NB4 (cell line): Measurements from ENCODE around the gene CD276.

Experiments used
- DNase-seq: peaks from one replicate; pipeline ENCODE4 v3.0.0; 2010; ENCODE audit warnings: low read depth
- H3K4me3 ChIP-seq: one replicate; pipeline ENCODE4 v1.5.1; 2011; ENCODE audit warnings: mild to moderate bottlenecking, low read depth, low read length, moderate library complexity
- MAX ChIP-seq: IDR thresholded peaks from 2 replicates; pipeline ENCODE4 v1.6.1; 2011; ENCODE audit warnings: low read depth, low read length
- MYC ChIP-seq: IDR thresholded peaks from 2 replicates; pipeline ENCODE4 v1.6.1; 2011; ENCODE audit warnings: low read depth, low read length
- POLR2A ChIP-seq: IDR thresholded peaks from 2 replicates; pipeline ENCODE4 v1.6.1; 2011; ENCODE audit warnings: mild to moderate bottlenecking; ENCODE audit not compliant: insufficient read length; ENCODE audit errors: extremely low read depth
- TF ChIP-seq, protein P1 (sequence below): IDR thresholded peaks from one replicate; pipeline ENCODE4 v1.5.1; 2012; ENCODE audit warnings: low read depth, low read length

Gene CD276

GRCh38 chr15:73741321-73741836 lies 57.2 kb downstream of the CD276 start:
- DNase-seq, result no peak
- no peak overlapping the region for H3K4me3 ChIP-seq
- no peak for TF ChIP-seq POLR2A
- TF ChIP-seq, protein P1, sequence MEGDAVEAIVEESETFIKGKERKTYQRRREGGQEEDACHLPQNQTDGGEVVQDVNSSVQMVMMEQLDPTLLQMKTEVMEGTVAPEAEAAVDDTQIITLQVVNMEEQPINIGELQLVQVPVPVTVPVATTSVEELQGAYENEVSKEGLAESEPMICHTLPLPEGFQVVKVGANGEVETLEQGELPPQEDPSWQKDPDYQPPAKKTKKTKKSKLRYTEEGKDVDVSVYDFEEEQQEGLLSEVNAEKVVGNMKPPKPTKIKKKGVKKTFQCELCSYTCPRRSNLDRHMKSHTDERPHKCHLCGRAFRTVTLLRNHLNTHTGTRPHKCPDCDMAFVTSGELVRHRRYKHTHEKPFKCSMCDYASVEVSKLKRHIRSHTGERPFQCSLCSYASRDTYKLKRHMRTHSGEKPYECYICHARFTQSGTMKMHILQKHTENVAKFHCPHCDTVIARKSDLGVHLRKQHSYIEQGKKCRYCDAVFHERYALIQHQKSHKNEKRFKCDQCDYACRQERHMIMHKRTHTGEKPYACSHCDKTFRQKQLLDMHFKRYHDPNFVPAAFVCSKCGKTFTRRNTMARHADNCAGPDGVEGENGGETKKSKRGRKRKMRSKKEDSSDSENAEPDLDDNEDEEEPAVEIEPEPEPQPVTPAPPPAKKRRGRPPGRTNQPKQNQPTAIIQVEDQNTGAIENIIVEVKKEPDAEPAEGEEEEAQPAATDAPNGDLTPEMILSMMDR, result no peak
- no peak for TF ChIP-seq MYC
- no peak for TF ChIP-seq MAX

DNA sequence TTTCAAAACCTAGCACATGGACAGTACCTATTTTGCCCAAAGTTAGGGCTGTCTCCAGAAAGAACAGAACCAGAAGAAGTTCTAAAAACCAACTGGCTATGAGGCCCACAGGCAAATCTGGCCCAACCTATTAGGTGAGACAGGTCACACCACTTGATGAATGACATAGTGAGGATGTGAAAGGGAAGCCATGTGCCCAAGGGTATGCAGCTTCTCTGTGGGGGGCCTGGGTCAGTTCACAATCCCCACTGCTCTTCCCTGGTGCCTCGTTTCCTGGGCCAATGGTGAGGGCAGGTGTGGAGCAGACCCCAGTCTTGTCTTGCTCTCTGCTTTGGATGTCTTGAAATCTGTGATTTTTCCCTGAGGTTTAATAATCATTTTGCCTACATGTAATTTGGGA lies 60.1 kb downstream of the CD276 start:
- H3K4me3 ChIP-seq, result no peak overlapping the region
- DNase-seq, result no peak
- TF ChIP-seq, protein P1, result no peak
- TF ChIP-seq POLR2A, result no peak

GRCh38 chr15:73745073-73745472 lies 60.9 kb downstream of the CD276 start:
- no peak for TF ChIP-seq MAX
- no peak for DNase-seq
- H3K4me3 ChIP-seq, result no peak overlapping the region

- DNase-seq, result no peak
These were observed 62.1 kb downstream of the CD276 start for GRCh38 chr15:73746261-73746660.

DNA sequence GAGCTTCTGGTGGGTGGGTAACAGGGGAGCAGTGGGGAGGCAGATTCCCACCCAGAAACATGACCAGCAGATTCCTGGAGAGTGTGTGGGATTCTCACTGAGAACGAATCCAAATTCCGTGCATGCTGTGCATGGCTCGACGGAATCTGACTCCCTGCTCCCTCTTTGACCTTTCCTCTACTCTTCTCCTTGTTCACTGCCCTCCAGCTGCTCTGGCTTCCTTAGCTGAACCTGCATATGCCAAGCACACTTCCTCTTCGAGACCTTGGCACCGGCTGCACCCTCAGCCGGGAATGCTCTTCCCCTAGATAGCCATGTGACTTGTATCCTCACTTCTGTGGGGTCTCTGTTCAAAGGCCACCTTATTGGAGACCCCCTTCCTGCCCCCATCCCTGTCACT lies 62.7 kb downstream of the CD276 start:
- DNase-seq, result no peak
- TF ChIP-seq POLR2A (no peak), MAX (no peak), MYC (no peak)
- TF ChIP-seq, protein P1, result no peak
- H3K4me3 ChIP-seq, result no peak overlapping the region

More at GRCh38 chr15:73746261-73746660, 62.1 kb downstream of the CD276 start:
- H3K4me3 ChIP-seq, result no peak overlapping the region
- TF ChIP-seq, protein P1, result no peak
- TF ChIP-seq MYC (no peak), POLR2A (no peak), MAX (no peak)

DNA sequence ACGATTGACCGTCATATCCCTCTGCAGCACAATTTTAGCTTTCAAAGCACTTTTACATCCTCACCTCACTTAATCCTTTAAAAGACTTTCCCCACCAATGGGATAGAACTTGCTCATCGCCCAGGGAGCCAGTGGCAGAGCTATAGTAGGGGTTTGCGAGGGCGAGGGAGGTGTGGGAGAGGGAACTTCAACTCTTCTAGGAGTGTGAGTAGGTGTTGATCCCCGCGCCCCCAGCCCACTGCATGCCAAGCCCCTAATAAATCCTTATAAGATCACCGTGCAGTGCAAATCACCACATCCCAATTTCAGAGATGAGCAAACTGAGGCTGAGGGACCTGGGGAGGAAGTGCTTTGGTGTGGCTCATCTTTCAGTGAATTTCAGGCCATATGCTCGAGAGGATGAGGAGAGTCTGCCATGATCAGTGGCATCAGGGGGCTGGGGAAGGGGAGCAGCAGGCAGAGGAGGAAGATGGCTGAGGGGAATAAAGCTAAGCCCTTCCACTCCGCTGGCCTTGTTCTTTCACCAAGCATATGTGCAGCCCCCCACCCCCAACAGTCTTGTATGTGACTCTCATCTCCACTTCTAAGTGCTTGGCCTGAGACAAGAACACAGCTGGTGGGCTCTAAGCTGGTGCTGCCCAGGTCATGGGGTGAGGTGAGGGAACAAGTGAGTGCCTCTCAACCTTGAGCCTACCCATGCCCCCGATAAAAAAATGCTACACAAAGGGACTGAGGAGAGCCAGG lies 63.8 kb downstream of the CD276 start:
- TF ChIP-seq POLR2A (no peak), MAX (no peak), MYC (no peak)
- TF ChIP-seq, protein P1, result no peak
- DNase-seq, result no peak
- H3K4me3 ChIP-seq, result no peak overlapping the region
